Measurements from ENCODE around the gene FGF2. TPM values are rescaled to one million over a fixed set of nuclear protein-coding genes. Genes with fewer than 3 reads are reported as not detected.

The FGF2 gene
- 95.2 and 99.0 TPM in 2 replicates for total RNA-seq (2021)
- long read RNA-seq, full-length matches to known transcripts: 1 of 16 reads
- long read RNA-seq, partial matches to known transcripts: 0 of 16 reads
- long read RNA-seq, other reads (novel, unspliced or antisense): 15 of 16 reads

DNA sequence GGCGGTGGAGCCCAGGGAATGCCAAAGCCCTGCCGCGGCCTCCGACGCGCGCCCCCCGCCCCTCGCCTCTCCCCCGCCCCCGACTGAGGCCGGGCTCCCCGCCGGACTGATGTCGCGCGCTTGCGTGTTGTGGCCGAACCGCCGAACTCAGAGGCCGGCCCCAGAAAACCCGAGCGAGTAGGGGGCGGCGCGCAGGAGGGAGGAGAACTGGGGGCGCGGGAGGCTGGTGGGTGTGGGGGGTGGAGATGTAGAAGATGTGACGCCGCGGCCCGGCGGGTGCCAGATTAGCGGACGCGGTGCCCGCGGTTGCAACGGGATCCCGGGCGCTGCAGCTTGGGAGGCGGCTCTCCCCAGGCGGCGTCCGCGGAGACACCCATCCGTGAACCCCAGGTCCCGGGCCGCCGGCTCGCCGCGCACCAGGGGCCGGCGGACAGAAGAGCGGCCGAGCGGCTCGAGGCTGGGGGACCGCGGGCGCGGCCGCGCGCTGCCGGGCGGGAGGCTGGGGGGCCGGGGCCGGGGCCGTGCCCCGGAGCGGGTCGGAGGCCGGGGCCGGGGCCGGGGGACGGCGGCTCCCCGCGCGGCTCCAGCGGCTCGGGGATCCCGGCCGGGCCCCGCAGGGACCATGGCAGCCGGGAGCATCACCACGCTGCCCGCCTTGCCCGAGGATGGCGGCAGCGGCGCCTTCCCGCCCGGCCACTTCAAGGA, at the start of gene FGF2:
Gene FGF2 (plus strand): TSS at position 279 of the 705 bp plus-strand sequence. CDS start 344 bp downstream, at position 623.
- peaks cover 48% of the 10 kb centered on the region in 2 experiments for H3K4me1 Mint-ChIP-seq
- Histone ChIP-seq H3K27ac (ENCODE audit: insufficient read length, low read depth, low read length) (peak within 1 kb of the TSS; percentile 97), H3K79me1 (ENCODE audit: insufficient read depth, low read depth, low read length, poor library complexity, severe bottlenecking) (peaks cover 2% of the 10 kb centered on the region), H4K91ac (ENCODE audit: insufficient read length, low read depth, low read length) (peak within 1 kb of the TSS; percentile 86), H2BK20ac (ENCODE audit: low read depth, low read length, poor library complexity, severe bottlenecking) (peak within 1 kb of the TSS; percentile 27), H2AFZ (ENCODE audit: low read length) (no peak within 1 kb of the TSS), H2BK15ac (ENCODE audit: low read depth, low read length) (0 out of 2 replicates have a peak within 1 kb of the TSS, but pooled peaks have one; percentile 78), H4K8ac (replicated peaks; ENCODE audit: insufficient read length, low read depth, low read length) (peak within 1 kb of the TSS; percentile 80), H3K9me3 (ENCODE audit: control insufficient read depth, low read depth, low read length) (no peaks in the 10 kb centered on the region), H4K20me1 (ENCODE audit: control insufficient read depth, insufficient read depth, insufficient read length) (no peaks in the 10 kb centered on the region), H3K23me2 (ENCODE audit: insufficient read length, low read depth, low read length, poor library complexity, severe bottlenecking) (peaks cover 13% of the 10 kb centered on the region), H2BK12ac (ENCODE audit: insufficient read length, low read depth, low read length) (peak within 1 kb of the TSS; percentile 65), H3K18ac (ENCODE audit: insufficient read length, low read depth, low read length) (peak within 1 kb of the TSS; percentile 98), H3K4me1 (ENCODE audit: insufficient read depth, low read length) (peaks cover 8% of the 10 kb centered on the region; the same call in 1 of the 2 replicates), H3K4ac (ENCODE audit: low read depth, low read length) (peak within 1 kb of the TSS; percentile 51), H3K9ac (ENCODE audit: extremely low read depth, insufficient read length, low read length) (peak within 1 kb of the TSS; percentile 99), H2AK5ac (ENCODE audit: insufficient read length, low read length) (no peak within 1 kb of the TSS), H3K23ac (ENCODE audit: insufficient read length, low read depth, low read length) (no peak within 1 kb of the TSS), H3K27me3 (ENCODE audit: insufficient read depth, low read length) (no peaks in the 10 kb centered on the region), H3T11ph (ENCODE audit: low read length) (peak within 1 kb of the TSS; percentile 40), H4K5ac (ENCODE audit: insufficient read length, low read depth, low read length) (peak within 1 kb of the TSS; percentile 79), H3K4me2 (ENCODE audit: insufficient read depth, insufficient read length, low read length) (peak within 1 kb of the TSS; percentile 77), H2BK5ac (ENCODE audit: insufficient read length, low read length) (peak within 1 kb of the TSS; percentile 74), H3K14ac (ENCODE audit: insufficient read depth, low read length) (peak within 1 kb of the TSS; percentile 99), H2BK120ac (ENCODE audit: low read depth, low read length, poor library complexity, severe bottlenecking) (peak within 1 kb of the TSS; percentile 52), H3K56ac (ENCODE audit: insufficient read length, low read depth, low read length) (peak within 1 kb of the TSS; percentile 92), H3K79me2 (ENCODE audit: insufficient read depth, low read length) (peaks cover 32% of the 10 kb centered on the region)
- TF ChIP-seq, protein P1, sequence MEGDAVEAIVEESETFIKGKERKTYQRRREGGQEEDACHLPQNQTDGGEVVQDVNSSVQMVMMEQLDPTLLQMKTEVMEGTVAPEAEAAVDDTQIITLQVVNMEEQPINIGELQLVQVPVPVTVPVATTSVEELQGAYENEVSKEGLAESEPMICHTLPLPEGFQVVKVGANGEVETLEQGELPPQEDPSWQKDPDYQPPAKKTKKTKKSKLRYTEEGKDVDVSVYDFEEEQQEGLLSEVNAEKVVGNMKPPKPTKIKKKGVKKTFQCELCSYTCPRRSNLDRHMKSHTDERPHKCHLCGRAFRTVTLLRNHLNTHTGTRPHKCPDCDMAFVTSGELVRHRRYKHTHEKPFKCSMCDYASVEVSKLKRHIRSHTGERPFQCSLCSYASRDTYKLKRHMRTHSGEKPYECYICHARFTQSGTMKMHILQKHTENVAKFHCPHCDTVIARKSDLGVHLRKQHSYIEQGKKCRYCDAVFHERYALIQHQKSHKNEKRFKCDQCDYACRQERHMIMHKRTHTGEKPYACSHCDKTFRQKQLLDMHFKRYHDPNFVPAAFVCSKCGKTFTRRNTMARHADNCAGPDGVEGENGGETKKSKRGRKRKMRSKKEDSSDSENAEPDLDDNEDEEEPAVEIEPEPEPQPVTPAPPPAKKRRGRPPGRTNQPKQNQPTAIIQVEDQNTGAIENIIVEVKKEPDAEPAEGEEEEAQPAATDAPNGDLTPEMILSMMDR (conservative IDR thresholded peaks at IDR 0.05): no peak
- H3K9me3 Mint-ChIP-seq: peaks cover 0 to 2% of the 10 kb centered on the region in 2 experiments; a peak in 2 of 5 replicates
- H3K27ac Mint-ChIP-seq: peak within 1 kb of the TSS; percentile 94 to 99 (median 99)
- peak; percentile 71 for DNase-seq
- peak within 1 kb of the TSS; percentile 86 to 90 for H3K4me3 Mint-ChIP-seq
- H3K36me3 Mint-ChIP-seq (ENCODE audit: insufficient read depth in 1 of 3, low read depth in 3 of 3): peaks cover 8 to 39% (median 30%) of the 10 kb centered on the region in 3 experiments
- no peaks in the 10 kb centered on the region for H3K27me3 Mint-ChIP-seq (ENCODE audit: low read depth)
- no CpG with 5 or more reads among the region's 97 CpGs for WGBS (ENCODE audit: extremely low coverage, insufficient read length, low lambda C conversion rate)

All from H9 (cell line).